CD4-positive, alpha-beta T cell (primary cell): ENCODE data around the gene RGS17. TPM values are rescaled to one million over a fixed set of nuclear protein-coding genes. Genes with fewer than 3 reads are reported as not detected.

Experiments
- ATAC-seq: fragments of 200-7000 bp; cut with Tn5 transposase; one replicate; pipeline ENCODE4 v1.10.0; 2022; ENCODE audit warnings: mild to moderate bottlenecking; ENCODE audit not compliant: poor library complexity
- CTCF ChIA-PET: fragments of 350-600 bp; sonication (Branson Sonifier 250); formaldehyde crosslinking; loops from one replicate; lab custom pipeline; 2021; ENCODE audit warnings: antibody characterized with exemption, inconsistent platforms; lab: Charles Lee
- POLR2A ChIA-PET: fragments of 350-600 bp; sonication (Branson Sonifier 250); formaldehyde crosslinking; loops from one replicate; lab custom pipeline; 2021; ENCODE audit warnings: antibody characterized with exemption, inconsistent platforms; lab: Charles Lee
- DNase-seq, 14 experiments: peaks; one replicate each; pipeline ENCODE4 v3.0.0-alpha.2; 2013 to 2020; ENCODE audit warnings: mixed read lengths in 2 of 14
- H3K27ac ChIP-seq, 2 donors: one replicate each; pipeline versions ENCODE4 v1.5.1 to v1.7.0; 2013; ENCODE audit warnings: low read length in 2 of 2, low read depth in 1 of 2, mild to moderate bottlenecking in 1 of 2
- H3K27me3 ChIP-seq, 2 experiments: 1 replicate in 1 of 2; 2 replicates in 1 of 2; pipeline versions ENCODE4 v1.6.1 to v1.7.0; 2013; ENCODE audit warnings: low read length in 2 of 2, control low read depth in 1 of 2, mild to moderate bottlenecking in 1 of 2, moderate library complexity in 1 of 2; ENCODE audit not compliant: insufficient read depth in 2 of 2, control insufficient read depth in 1 of 2
- H3K36me3 ChIP-seq: one replicate; pipeline ENCODE4 v1.6.1; 2013; ENCODE audit warnings: low read length, control low read depth; ENCODE audit not compliant: insufficient read depth
- H3K4me1 ChIP-seq: one replicate; pipeline ENCODE4 v1.6.1; 2013; ENCODE audit warnings: low read length, control low read depth; ENCODE audit not compliant: insufficient read depth
- H3K4me3 ChIP-seq: one replicate; pipeline ENCODE4 v1.5.1; 2013; ENCODE audit warnings: mild to moderate bottlenecking, low read length, moderate library complexity
- H3K9me3 ChIP-seq, 2 experiments: 1 replicate in 1 of 2; 2 replicates in 1 of 2; pipeline versions ENCODE4 v1.6.1 to v1.7.0; 2013; ENCODE audit warnings: low read length in 2 of 2, mild to moderate bottlenecking in 2 of 2, control low read depth in 1 of 2, moderate library complexity in 1 of 2; ENCODE audit not compliant: control insufficient read depth in 1 of 2, insufficient read depth in 1 of 2
- H3K27ac Mint-ChIP-seq: one replicate; pipeline ENCODE4 v1.8.0; 2020; ENCODE audit warnings: mixed read lengths
- H3K27me3 Mint-ChIP-seq: one replicate; pipeline ENCODE4 v1.8.0; 2021; ENCODE audit warnings: mixed read lengths
- H3K36me3 Mint-ChIP-seq: one replicate; pipeline ENCODE4 v1.8.0; 2021; ENCODE audit warnings: low read depth, mixed read lengths
- H3K4me1 Mint-ChIP-seq: one replicate; pipeline ENCODE4 v1.8.0; 2021; ENCODE audit warnings: low read depth, mixed read lengths
- H3K4me3 Mint-ChIP-seq: one replicate; pipeline ENCODE4 v1.8.0; 2020; ENCODE audit warnings: mild to moderate bottlenecking, mixed read lengths
- H3K9me3 Mint-ChIP-seq: one replicate; pipeline ENCODE4 v1.8.0; 2020; ENCODE audit warnings: mixed read lengths
- intact Hi-C, 2 experiments: fragments of 100-400 bp; cut with DNase I in 1 of 2; cut with micrococcal nuclease in 1 of 2; formaldehyde crosslinking; loops; one replicate each; pipeline versions ENCODE4 v1.15.1 to v1.9.0; 2023 to 2025; cut with DNase I, micrococcal nuclease
- total RNA-seq, 174 experiments: library from RNA in 2 of 174; stranded (reverse) in 2 of 174; gene quantifications; one replicate each; pipeline ENCODE4 v1.2.3 and lab custom pipeline; 2021 to 2026
- TF ChIP-seq, protein P1 (sequence below): fragments of 200-600 bp; IDR thresholded peaks from one replicate; pipeline ENCODE4 v1.8.0; 2022; ENCODE audit warnings: antibody characterized with exemption, mild to moderate bottlenecking

The RGS17 gene
- total RNA-seq, 2 experiments from 2014 or later: not detected

DNA sequence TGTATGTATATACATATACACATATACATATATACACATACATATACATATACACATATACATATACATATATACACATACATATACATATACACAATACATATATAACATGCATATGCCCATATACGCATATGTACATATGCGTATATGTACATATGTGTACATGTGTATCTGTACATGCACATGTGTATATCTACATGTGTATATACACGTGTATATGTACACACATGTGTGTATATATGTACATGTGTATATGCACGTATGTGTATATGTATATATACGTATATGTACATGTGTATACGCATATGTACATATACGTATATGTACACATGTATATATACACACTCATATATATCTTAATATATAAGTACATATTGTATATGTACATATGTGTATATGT is 60.3 kb downstream of the RGS17 start:
- H3K27me3 Mint-ChIP-seq: peaks cover 8% of the 10 kb centered on the region
- H3K27ac Mint-ChIP-seq: no peak overlapping the region
- Histone ChIP-seq H3K4me3 (no peak overlapping the region), H3K4me1 (no peaks in the 10 kb centered on the region), H3K36me3 (no peaks in the 10 kb centered on the region), H3K9me3 (peaks cover 0 to 3% of the 10 kb centered on the region in 2 experiments), H3K27ac (no peak overlapping the region), H3K27me3 (peaks cover 0 to 3% of the 10 kb centered on the region in 2 experiments)
- ChIA-PET CTCF (no interaction called here), POLR2A (no interaction called here)
- H3K4me3 Mint-ChIP-seq: no peak overlapping the region
- DNase-seq (no peak), ATAC-seq (no peak)
- H3K4me1 Mint-ChIP-seq: no peaks in the 10 kb centered on the region
- intact Hi-C loops: no loop called here
- H3K36me3 Mint-ChIP-seq: no peaks in the 10 kb centered on the region
- peaks cover 8% of the 10 kb centered on the region for H3K9me3 Mint-ChIP-seq
- TF ChIP-seq, protein P1, sequence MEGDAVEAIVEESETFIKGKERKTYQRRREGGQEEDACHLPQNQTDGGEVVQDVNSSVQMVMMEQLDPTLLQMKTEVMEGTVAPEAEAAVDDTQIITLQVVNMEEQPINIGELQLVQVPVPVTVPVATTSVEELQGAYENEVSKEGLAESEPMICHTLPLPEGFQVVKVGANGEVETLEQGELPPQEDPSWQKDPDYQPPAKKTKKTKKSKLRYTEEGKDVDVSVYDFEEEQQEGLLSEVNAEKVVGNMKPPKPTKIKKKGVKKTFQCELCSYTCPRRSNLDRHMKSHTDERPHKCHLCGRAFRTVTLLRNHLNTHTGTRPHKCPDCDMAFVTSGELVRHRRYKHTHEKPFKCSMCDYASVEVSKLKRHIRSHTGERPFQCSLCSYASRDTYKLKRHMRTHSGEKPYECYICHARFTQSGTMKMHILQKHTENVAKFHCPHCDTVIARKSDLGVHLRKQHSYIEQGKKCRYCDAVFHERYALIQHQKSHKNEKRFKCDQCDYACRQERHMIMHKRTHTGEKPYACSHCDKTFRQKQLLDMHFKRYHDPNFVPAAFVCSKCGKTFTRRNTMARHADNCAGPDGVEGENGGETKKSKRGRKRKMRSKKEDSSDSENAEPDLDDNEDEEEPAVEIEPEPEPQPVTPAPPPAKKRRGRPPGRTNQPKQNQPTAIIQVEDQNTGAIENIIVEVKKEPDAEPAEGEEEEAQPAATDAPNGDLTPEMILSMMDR: no peak

DNA sequence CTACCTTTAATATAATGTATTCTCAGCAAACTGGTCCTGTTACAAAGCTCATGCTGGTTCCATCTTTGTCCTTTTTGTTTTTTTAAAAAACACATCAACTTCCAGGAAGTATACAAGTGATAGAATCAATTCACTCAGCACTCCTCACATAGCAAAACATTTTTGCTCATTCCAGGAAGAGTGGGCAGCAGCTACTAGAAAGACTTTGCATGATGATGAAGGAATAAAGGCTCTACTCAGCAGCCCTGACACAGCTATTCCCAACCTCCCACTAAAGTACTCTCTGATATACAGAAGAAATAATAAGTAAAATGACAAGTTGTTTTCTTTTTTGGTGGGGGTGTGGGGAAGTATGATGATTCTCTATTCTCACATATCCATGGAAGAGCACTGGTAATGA is 61.2 kb downstream of the RGS17 start:
- intact Hi-C loops: no loop called here

DNA sequence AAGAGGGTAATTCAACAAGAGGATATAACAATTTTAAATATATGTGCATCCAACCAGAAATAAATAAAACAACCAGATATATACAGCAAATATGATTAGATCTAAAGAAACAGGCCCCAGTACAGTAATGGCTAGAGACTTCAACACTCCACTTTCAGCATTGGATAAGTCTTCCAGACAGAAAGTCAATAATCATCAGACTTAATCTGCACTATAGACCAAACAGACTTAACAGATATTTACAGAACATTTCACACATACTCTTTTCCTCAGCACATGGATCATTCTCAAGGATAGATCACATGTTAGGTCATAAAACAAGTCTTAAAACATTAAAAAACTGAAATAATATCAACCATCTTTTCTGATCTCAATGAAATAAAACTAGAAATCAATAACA is 65.9 kb downstream of the RGS17 start:
- CTCF ChIA-PET: no interaction called here

More for the DNA sequence above, 61.2 kb downstream of the RGS17 start:
- no peak overlapping the region for H3K27ac Mint-ChIP-seq
- no peaks in the 10 kb centered on the region for H3K27me3 ChIP-seq
- TF ChIP-seq, protein P1: no peak
- H3K27me3 Mint-ChIP-seq: peaks cover 8% of the 10 kb centered on the region
- peaks cover 0 to 3% of the 10 kb centered on the region in 2 experiments for H3K9me3 ChIP-seq
- peaks cover 12% of the 10 kb centered on the region for H3K9me3 Mint-ChIP-seq
- H3K36me3 Mint-ChIP-seq: no peaks in the 10 kb centered on the region
- H3K36me3 ChIP-seq: no peaks in the 10 kb centered on the region
- no peak overlapping the region for H3K4me3 Mint-ChIP-seq
- no peak overlapping the region for H3K27ac ChIP-seq
- ChIA-PET CTCF (no interaction called here), POLR2A (no interaction called here)
- H3K4me3 ChIP-seq: no peak overlapping the region
- no peaks in the 10 kb centered on the region for H3K4me1 Mint-ChIP-seq
- no peaks in the 10 kb centered on the region for H3K4me1 ChIP-seq
- DNase-seq: no peak
- no peak for ATAC-seq

More for the DNA sequence above, 65.9 kb downstream of the RGS17 start:
- DNase-seq (no peak), ATAC-seq (no peak)
- no peak overlapping the region for H3K27ac ChIP-seq
- H3K27ac Mint-ChIP-seq: no peak overlapping the region
- H3K4me1 ChIP-seq: no peaks in the 10 kb centered on the region
- POLR2A ChIA-PET: no interaction called here
- no peak overlapping the region for H3K4me3 Mint-ChIP-seq
- no peaks in the 10 kb centered on the region for H3K36me3 ChIP-seq
- intact Hi-C loops: no loop called here
- peaks cover 3 to 6% of the 10 kb centered on the region in 2 experiments for H3K9me3 ChIP-seq
- no peaks in the 10 kb centered on the region for H3K36me3 Mint-ChIP-seq
- peaks cover 0 to 5% of the 10 kb centered on the region in 2 experiments for H3K27me3 ChIP-seq
- TF ChIP-seq, protein P1: no peak
- H3K4me1 Mint-ChIP-seq: no peaks in the 10 kb centered on the region
- peaks cover 20% of the 10 kb centered on the region for H3K9me3 Mint-ChIP-seq
- H3K27me3 Mint-ChIP-seq: peaks cover 38% of the 10 kb centered on the region
- no peak overlapping the region for H3K4me3 ChIP-seq
